Testis (tissue), 3 donors: ENCODE measurements around the gene ST7. TPM values are rescaled to one million over a fixed set of nuclear protein-coding genes. Genes with fewer than 3 reads are reported as not detected.

ENCODE experiments used
- DNase-seq: peaks from one replicate; pipeline ENCODE4 v3.0.0-alpha.2; 2019
- H3K27ac ChIP-seq, 2 donors: fragments of 200-600 bp; sonication (generic); one replicate each; pipeline ENCODE4 v1.5.1; 2019
- H3K27me3 ChIP-seq: fragments of 200-600 bp; sonication (generic); one replicate; pipeline ENCODE4 v1.5.1; 2019
- H3K36me3 ChIP-seq: fragments of 200-600 bp; sonication (generic); one replicate; pipeline ENCODE4 v1.5.1; 2017; ENCODE audit warnings: low read depth; ENCODE audit errors: missing control alignments
- H3K4me1 ChIP-seq: fragments of 200-600 bp; sonication (generic); one replicate; pipeline ENCODE4 v1.5.1; 2019
- H3K4me3 ChIP-seq, 2 donors: fragments of 200-600 bp; sonication (generic); one replicate each; pipeline ENCODE4 v1.5.1; 2017 to 2019
- H3K9me3 ChIP-seq: fragments of 200-600 bp; sonication (generic); one replicate; pipeline ENCODE4 v1.5.1; 2017
- POLR2A ChIP-seq: fragments of 450-650 bp; IDR thresholded peaks from one replicate; pipeline ENCODE4 v1.6.1; 2017; ENCODE audit warnings: antibody characterized with exemption, mild to moderate bottlenecking, moderate library complexity
- WGBS, 2 donors: methylation state at CpG; one replicate each; pipeline ENCODE4 v1.1.5; 2018; 5-methylcytosine and 5-hydroxymethylcytosine counted together
- intact Hi-C: fragments of 100-400 bp; cut with DNase I; formaldehyde crosslinking; loops from one replicate; pipeline ENCODE4 v1.15.1; 2023; ENCODE audit warnings: low total_unique reads
- polyA plus RNA-seq: library from polyadenylated mRNA; stranded (reverse); fragments of 350-450 nt; fragmentation: Illumina TruSeq; extraction: RNeasy Lipid Tissue Mini Kit (QIAGEN cat#74804); gene quantifications from one replicate; pipeline ENCODE4 v1.2.3, GENCODE V29; 2014; ENCODE audit warnings: low read depth, low replicate concordance; ENCODE audit not compliant: insufficient read depth
- total RNA-seq, 2 donors: library from RNA; depleted of rRNA; stranded (reverse); fragments of >200 nt; gene quantifications; one replicate each; pipeline ENCODE4 v1.2.3, GENCODE V29; 2016
- TF ChIP-seq, protein P1 (sequence below), 3 experiments: fragments of 450-650 bp in 2 of 3; fragments of 200-600 bp in 1 of 3; sonication (generic) in 1 of 3; IDR thresholded peaks; one replicate each; pipeline ENCODE4 v1.5.1; 2016 to 2019; ENCODE audit warnings: antibody characterized with exemption in 3 of 3, mild to moderate bottlenecking in 2 of 3, moderate library complexity in 1 of 3

Gene ST7
- total and polyA plus RNA-seq, 3 donors from 2014 or later: 15.9 to 25.3 (median 23.2) TPM

DNA sequence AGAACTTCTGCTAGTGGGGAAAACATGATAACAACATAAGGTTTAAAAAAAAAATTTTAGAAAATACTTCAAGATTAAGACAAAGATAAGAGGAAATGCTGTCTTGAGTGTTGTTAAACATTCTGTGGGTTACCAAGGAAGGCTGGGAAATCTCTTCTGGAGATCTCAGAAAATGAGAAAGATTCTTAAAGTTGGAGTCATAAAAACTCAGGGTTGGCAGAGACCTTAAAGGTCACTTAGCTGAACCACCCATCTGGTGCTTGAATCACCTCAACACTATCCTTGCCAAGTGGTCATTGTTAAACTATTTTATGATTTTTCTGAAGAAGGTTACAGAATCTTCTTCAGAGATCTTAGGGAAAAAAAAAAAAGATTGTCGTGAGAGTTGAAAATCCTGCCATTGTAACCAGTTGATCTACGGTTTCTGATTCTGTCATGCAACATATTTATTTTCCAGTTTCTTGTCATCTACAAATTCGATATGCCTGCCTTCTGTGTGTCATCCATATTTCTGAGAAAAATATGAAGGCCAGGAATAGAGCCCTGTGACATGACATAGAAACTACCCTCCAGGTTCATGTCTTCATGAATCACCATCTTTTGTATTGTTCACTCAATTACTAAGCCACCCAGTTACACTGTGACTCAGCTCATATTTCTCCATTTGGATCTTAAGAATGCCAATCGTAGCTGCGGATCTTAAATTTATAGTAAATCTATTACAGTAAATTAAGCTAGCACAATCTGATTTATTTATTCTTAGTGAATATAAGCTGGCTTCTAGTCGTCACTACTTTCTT lies 179.2 kb downstream of the ST7 start:
- no peaks in the 10 kb centered on the region for H3K27me3 ChIP-seq
- no peaks in the 10 kb centered on the region for H3K4me1 ChIP-seq
- intact Hi-C loops: no loop called here
- H3K36me3 ChIP-seq: no peaks in the 10 kb centered on the region
- no peaks in the 10 kb centered on the region for H3K9me3 ChIP-seq
- no peak overlapping the region for H3K4me3 ChIP-seq
- no peak for TF ChIP-seq POLR2A
- TF ChIP-seq, protein P1, sequence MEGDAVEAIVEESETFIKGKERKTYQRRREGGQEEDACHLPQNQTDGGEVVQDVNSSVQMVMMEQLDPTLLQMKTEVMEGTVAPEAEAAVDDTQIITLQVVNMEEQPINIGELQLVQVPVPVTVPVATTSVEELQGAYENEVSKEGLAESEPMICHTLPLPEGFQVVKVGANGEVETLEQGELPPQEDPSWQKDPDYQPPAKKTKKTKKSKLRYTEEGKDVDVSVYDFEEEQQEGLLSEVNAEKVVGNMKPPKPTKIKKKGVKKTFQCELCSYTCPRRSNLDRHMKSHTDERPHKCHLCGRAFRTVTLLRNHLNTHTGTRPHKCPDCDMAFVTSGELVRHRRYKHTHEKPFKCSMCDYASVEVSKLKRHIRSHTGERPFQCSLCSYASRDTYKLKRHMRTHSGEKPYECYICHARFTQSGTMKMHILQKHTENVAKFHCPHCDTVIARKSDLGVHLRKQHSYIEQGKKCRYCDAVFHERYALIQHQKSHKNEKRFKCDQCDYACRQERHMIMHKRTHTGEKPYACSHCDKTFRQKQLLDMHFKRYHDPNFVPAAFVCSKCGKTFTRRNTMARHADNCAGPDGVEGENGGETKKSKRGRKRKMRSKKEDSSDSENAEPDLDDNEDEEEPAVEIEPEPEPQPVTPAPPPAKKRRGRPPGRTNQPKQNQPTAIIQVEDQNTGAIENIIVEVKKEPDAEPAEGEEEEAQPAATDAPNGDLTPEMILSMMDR (IDR thresholded peaks at IDR 0.05): no peak
- no peak overlapping the region for H3K27ac ChIP-seq
- WGBS, 2 donors: 88 to 93% methylated on average over 6 of the region's 6 CpGs
- DNase-seq: no peak

DNA sequence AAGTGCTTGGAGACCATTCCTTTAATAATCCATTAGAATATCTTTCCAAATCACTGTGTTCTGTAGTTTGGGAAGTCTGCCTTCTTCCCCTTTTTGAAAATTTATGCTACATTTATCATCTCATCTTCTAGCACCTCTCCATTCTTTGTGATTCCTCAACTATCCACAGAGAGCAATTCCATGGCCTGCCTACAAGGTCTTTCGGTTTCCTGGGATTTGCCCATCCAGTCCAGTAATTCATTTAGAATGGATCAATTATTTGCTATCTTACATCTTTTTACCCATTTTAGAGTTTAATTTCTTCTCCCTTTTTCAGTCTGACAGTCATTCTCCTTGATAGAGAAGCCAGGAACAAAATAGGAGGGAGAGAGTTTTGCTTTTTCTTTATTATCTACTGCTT lies 179.8 kb downstream of the ST7 start:
- intact Hi-C loops: no loop called here
- no peaks in the 10 kb centered on the region for H3K36me3 ChIP-seq

DNA sequence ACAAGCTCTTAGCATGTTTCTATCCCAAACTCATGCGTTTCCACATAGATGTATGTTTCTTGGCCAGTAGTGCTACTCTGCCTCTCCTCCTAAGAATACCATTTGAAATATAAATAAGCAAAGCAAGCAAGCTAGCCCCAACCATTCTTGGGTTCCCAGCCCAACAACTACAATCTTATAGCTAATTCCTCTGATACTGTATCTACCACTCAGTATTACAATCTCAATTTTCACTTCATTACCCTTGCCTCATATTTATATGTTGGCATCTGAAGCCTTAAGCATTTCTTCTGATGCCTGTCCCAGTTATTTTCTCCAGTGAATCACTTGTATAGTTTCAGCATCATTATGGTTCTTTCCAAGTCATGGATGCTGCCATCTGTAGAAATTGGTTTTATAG lies 181.1 kb downstream of the ST7 start:
- no peak overlapping the region for H3K4me3 ChIP-seq
- 90 to 97% methylated on average over 1 of the region's 1 CpG for WGBS, 2 donors
- H3K4me1 ChIP-seq: no peaks in the 10 kb centered on the region
- H3K9me3 ChIP-seq: no peaks in the 10 kb centered on the region
- DNase-seq: no peak
- H3K27ac ChIP-seq: no peak overlapping the region
- H3K27me3 ChIP-seq: no peaks in the 10 kb centered on the region
- no peak for TF ChIP-seq POLR2A
- TF ChIP-seq, protein P1 (IDR thresholded peaks at IDR 0.05): no peak
- H3K36me3 ChIP-seq: no peaks in the 10 kb centered on the region
- intact Hi-C loops: no loop called here

More for the DNA sequence above, 179.8 kb downstream of the ST7 start:
- no peaks in the 10 kb centered on the region for H3K27me3 ChIP-seq
- no peak for TF ChIP-seq POLR2A
- H3K4me3 ChIP-seq: no peak overlapping the region
- no peak overlapping the region for H3K27ac ChIP-seq
- H3K4me1 ChIP-seq: no peaks in the 10 kb centered on the region
- DNase-seq: no peak
- 100% methylated on average over 1 of the region's 1 CpG for WGBS, 2 donors
- H3K9me3 ChIP-seq: no peaks in the 10 kb centered on the region

DNA sequence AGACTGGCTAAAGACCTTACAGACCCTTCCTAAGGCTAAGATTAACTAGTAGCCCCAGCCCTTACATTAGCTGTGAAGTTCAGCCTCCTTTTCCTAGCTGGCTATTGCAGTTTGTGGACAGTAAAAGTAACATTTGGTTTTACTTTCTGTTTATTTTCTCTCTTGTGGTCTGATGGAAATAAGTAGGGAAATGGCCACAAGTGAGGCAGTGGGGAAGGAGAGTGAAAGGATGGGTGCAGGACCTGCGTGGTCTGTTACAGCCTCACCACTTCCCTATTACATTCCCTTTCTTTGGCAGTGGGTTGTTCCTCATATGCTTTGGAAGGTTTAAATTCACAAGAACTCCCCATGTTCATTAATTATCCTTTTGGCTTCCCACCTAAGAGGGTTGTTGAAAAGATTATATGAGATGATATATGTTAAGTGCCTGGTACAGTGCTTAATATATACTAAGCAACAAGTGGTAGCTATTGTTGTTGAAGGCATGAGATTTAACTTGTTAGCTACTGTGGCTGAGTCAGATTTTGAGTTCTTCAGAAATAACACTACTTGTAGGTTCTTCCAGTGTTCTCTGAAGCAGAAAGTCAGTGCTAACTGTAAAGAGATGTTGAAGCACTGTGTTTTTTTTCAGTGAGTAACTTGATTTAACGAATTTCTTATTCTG lies 181.7 kb downstream of the ST7 start:
- Histone ChIP-seq H3K9me3 (no peaks in the 10 kb centered on the region), H3K27ac (no peak overlapping the region), H3K36me3 (no peaks in the 10 kb centered on the region), H3K4me3 (no peak overlapping the region), H3K27me3 (no peaks in the 10 kb centered on the region), H3K4me1 (no peaks in the 10 kb centered on the region)
- no peak for DNase-seq
- intact Hi-C loops: no loop called here
- WGBS, 2 donors: 88 to 92% methylated on average over 2 of the region's 2 CpGs
- TF ChIP-seq, protein P1 (IDR thresholded peaks at IDR 0.05): no peak
- no peak for TF ChIP-seq POLR2A

DNA sequence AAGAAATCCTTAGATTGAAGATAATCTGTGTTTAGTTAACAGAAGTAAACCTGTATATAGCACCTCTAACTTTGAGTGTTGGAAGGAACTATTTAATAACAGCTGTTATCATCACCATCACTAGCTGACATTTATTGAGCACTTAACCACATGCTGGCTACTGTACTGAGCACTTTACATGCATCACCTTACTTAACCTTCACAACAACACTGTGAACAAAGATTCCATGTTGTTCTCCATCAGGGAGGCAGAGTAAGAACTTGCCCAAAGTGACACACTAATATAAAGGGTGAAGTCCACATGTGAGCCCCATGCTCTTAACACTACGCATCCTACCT lies 182.2 kb downstream of the ST7 start:
- Histone ChIP-seq H3K9me3 (no peaks in the 10 kb centered on the region), H3K27ac (no peak overlapping the region), H3K4me1 (no peaks in the 10 kb centered on the region), H3K4me3 (no peak overlapping the region), H3K27me3 (no peaks in the 10 kb centered on the region), H3K36me3 (no peaks in the 10 kb centered on the region)
- intact Hi-C loops: no loop called here
- no peak for TF ChIP-seq POLR2A
- TF ChIP-seq, protein P1 (IDR thresholded peaks at IDR 0.05): no peak
- DNase-seq: no peak
- 95 to 100% methylated on average over 1 of the region's 1 CpG for WGBS, 2 donors
